ENCODE data around the gene ULK4. TPM values are rescaled to one million over a fixed set of nuclear protein-coding genes. Genes with fewer than 3 reads are reported as not detected.

Gene ULK4
- total and polyA plus RNA-seq, 10 donors = 2.0 to 33.3 (median 12.9) TPM

- H3K9me3 ChIP-seq = no peaks in the 10 kb centered on the region
- intact Hi-C loops (cut with DNase I; ENCODE audit: low total_unique reads) = no loop called here
- no peaks in the 10 kb centered on the region for H3K36me3 ChIP-seq
- WGBS, 5 donors = 95 to 99% (median 98%) methylated on average over 2 of the region's 2 CpGs
- H3K4me3 ChIP-seq = no peak overlapping the region
- no peak overlapping the region for H3K27ac ChIP-seq
- no peaks in the 10 kb centered on the region for H3K27me3 ChIP-seq (replicated peaks in 1 of 7)
- no peak for TF ChIP-seq CTCF (IDR thresholded peaks at IDR 0.05 in 8 of 11, conservative IDR thresholded peaks at IDR 0.05 in 3 of 11)
- TF ChIP-seq POLR2A (IDR thresholded peaks at IDR 0.05) = no peak
- TF ChIP-seq POLR2AphosphoS5 (IDR thresholded peaks at IDR 0.05) = no peak
- H3K4me1 ChIP-seq = no peaks in the 10 kb centered on the region
- DNase-seq = no peak
These were observed 646.8 kb downstream of the ULK4 start for GRCh38 chr3:41315126-41315525.

GRCh38 chr3:41308119-41308518 is 653.8 kb downstream of the ULK4 start:
- Histone ChIP-seq H3K9me3 (no peaks in the 10 kb centered on the region), H3K4me3 (no peak overlapping the region), H3K27ac (no peak overlapping the region), H3K27me3 (replicated peaks in 1 of 7) (no peaks in the 10 kb centered on the region), H3K36me3 (no peaks in the 10 kb centered on the region), H3K4me1 (peaks cover 0 to 6% (median 0%) of the 10 kb centered on the region in 6 donors)
- TF ChIP-seq CTCF (IDR thresholded peaks at IDR 0.05 in 8 of 11, conservative IDR thresholded peaks at IDR 0.05 in 3 of 11) (no peak), POLR2AphosphoS5 (IDR thresholded peaks at IDR 0.05) (no peak), POLR2A (IDR thresholded peaks at IDR 0.05) (no peak)
- intact Hi-C loops (cut with DNase I; ENCODE audit: low total_unique reads) = no loop called here
- no peak for DNase-seq
- WGBS, 5 donors = 92 to 98% (median 97%) methylated on average over 2 of the region's 2 CpGs

- 64 to 91% (median 74%) methylated on average over 2 of the region's 2 CpGs for WGBS, 5 donors
- no peaks in the 10 kb centered on the region for H3K36me3 ChIP-seq
- intact Hi-C loops (cut with DNase I; ENCODE audit: low total_unique reads) = no loop called here
- no peak overlapping the region for H3K4me3 ChIP-seq
- DNase-seq = no peak
- TF ChIP-seq POLR2AphosphoS5 (IDR thresholded peaks at IDR 0.05) (no peak), CTCF (IDR thresholded peaks at IDR 0.05 in 8 of 11, conservative IDR thresholded peaks at IDR 0.05 in 3 of 11) (no peak), POLR2A (IDR thresholded peaks at IDR 0.05) (no peak)
- no peaks in the 10 kb centered on the region for H3K9me3 ChIP-seq
- H3K4me1 ChIP-seq = peaks cover 0 to 6% (median 0%) of the 10 kb centered on the region in 6 donors
- H3K27me3 ChIP-seq (replicated peaks in 1 of 7) = no peaks in the 10 kb centered on the region
- no peak overlapping the region for H3K27ac ChIP-seq
These were observed 654.8 kb downstream of the ULK4 start for GRCh38 chr3:41307065-41307464.

GRCh38 chr3:41304593-41304992 is 657.3 kb downstream of the ULK4 start:
- intact Hi-C loops (cut with DNase I; ENCODE audit: low total_unique reads) = no loop called here
- Histone ChIP-seq H3K9me3 (no peaks in the 10 kb centered on the region), H3K27me3 (replicated peaks in 1 of 7) (no peaks in the 10 kb centered on the region), H3K4me1 (peaks cover 0 to 6% (median 0%) of the 10 kb centered on the region in 6 donors), H3K27ac (no peak overlapping the region), H3K4me3 (no peak overlapping the region), H3K36me3 (no peaks in the 10 kb centered on the region)
- 44 to 72% (median 52%) methylated on average over 2 of the region's 2 CpGs for WGBS, 5 donors
- no peak for DNase-seq
- no peak for TF ChIP-seq POLR2AphosphoS5 (IDR thresholded peaks at IDR 0.05)
- no peak for TF ChIP-seq POLR2A (IDR thresholded peaks at IDR 0.05)
- TF ChIP-seq CTCF (IDR thresholded peaks at IDR 0.05 in 8 of 11, conservative IDR thresholded peaks at IDR 0.05 in 3 of 11) = no peak

All from spleen (tissue), 11 donors.